OCI-LY7 (cell line): ENCODE measurements around the gene EFNA5. TPM values are rescaled to one million over a fixed set of nuclear protein-coding genes. Genes with fewer than 3 reads are reported as not detected.

Source experiments
- BruUV-seq: library from RNA; stranded (reverse); fragments of 400-500 nt; replicated peaks from 2 replicates; lab custom pipeline; 2021; lab: Mats Ljungman, UMichigan
- CTCF ChIA-PET: fragments of 300-600 bp; sonication (Branson Sonifier 250); formaldehyde crosslinking; loops from one replicate; lab custom pipeline; 2022; ENCODE audit warnings: antibody characterized with exemption; ENCODE audit not compliant: unreplicated experiment; lab: Charles Lee
- POLR2A ChIA-PET: fragments of 300-600 bp; sonication (Branson Sonifier 250); formaldehyde crosslinking; loops from one replicate; lab custom pipeline; 2022; ENCODE audit warnings: antibody characterized with exemption; lab: Charles Lee
- DNase-seq: peaks from one replicate; pipeline ENCODE4 v3.0.0-alpha.2; 2015; ENCODE audit warnings: low spot score
- H2AFZ ChIP-seq: fragments of 200-600 bp; sonication (generic), shearing (Covaris generic); 2 replicates; pipeline ENCODE4 v1.6.1; 2014; ENCODE audit warnings: mild to moderate bottlenecking, antibody characterized with exemption, low read length, moderate library complexity
- H3K27ac ChIP-seq: fragments of 200-600 bp; sonication (generic); 2 replicates; pipeline ENCODE4 v1.5.1; 2014; ENCODE audit warnings: mixed run types, low read depth, mild to moderate bottlenecking, moderate library complexity, low read length, inconsistent platforms; ENCODE audit not compliant: poor library complexity, severe bottlenecking
- H3K36me3 ChIP-seq: fragments of 200-600 bp; sonication (generic); 2 replicates; pipeline ENCODE4 v1.6.1; 2014; ENCODE audit warnings: mild to moderate bottlenecking, antibody characterized with exemption, low read length, moderate library complexity, mixed read lengths; ENCODE audit not compliant: insufficient read depth
- H3K4me1 ChIP-seq: fragments of 200-600 bp; sonication (generic); 2 replicates; pipeline ENCODE4 v1.5.1; 2014; ENCODE audit warnings: mild to moderate bottlenecking, low read length; ENCODE audit not compliant: insufficient read depth, poor library complexity, severe bottlenecking
- H3K4me2 ChIP-seq: fragments of 200-600 bp; sonication (generic); 2 replicates; pipeline ENCODE4 v1.6.1; 2014; ENCODE audit warnings: mild to moderate bottlenecking, low read length
- H3K4me3 ChIP-seq: fragments of 200-600 bp; sonication (generic); 2 replicates; pipeline ENCODE4 v1.5.1; 2014; ENCODE audit warnings: mild to moderate bottlenecking, low read depth, low read length; ENCODE audit not compliant: poor library complexity, severe bottlenecking
- H3K79me2 ChIP-seq: fragments of 200-600 bp; sonication (generic); 2 replicates; pipeline ENCODE4 v1.6.1; 2016; ENCODE audit warnings: low read depth, mild to moderate bottlenecking, low read length, moderate library complexity, mixed read lengths; ENCODE audit not compliant: insufficient read depth
- H3K9me2 ChIP-seq: fragments of 200-600 bp; sonication (generic); 2 replicates; pipeline ENCODE4 v1.6.1; 2016; ENCODE audit warnings: mild to moderate bottlenecking, low read length, mixed read lengths; ENCODE audit not compliant: insufficient read depth
- H3K9me3 ChIP-seq: fragments of 200-600 bp; sonication (generic); 2 replicates; pipeline ENCODE4 v1.6.1; 2014; ENCODE audit warnings: mild to moderate bottlenecking, mixed run types, low read length, mixed read lengths
- H4K20me1 ChIP-seq: fragments of 200-600 bp; sonication (generic); 2 replicates; pipeline ENCODE4 v1.6.1; 2014; ENCODE audit warnings: mild to moderate bottlenecking, antibody characterized with exemption, low read length, moderate library complexity, mixed read lengths; ENCODE audit not compliant: insufficient read depth
- CTCF ChIP-seq: fragments of 200-600 bp; sonication (generic); conservative IDR thresholded peaks from 2 replicates; pipeline ENCODE4 v1.5.1; 2014; ENCODE audit warnings: mild to moderate bottlenecking, antibody characterized with exemption, low read length, moderate library complexity, mixed read lengths
- EZH2phosphoT487 ChIP-seq: fragments of 200-600 bp; sonication (generic); IDR thresholded peaks from 2 replicates; pipeline ENCODE4 v1.6.1; 2018; ENCODE audit warnings: low read depth, borderline replicate concordance, mild to moderate bottlenecking, mixed run types, antibody characterized with exemption, low read length, moderate library complexity, mixed read lengths
- intact Hi-C: fragments of 100-400 bp; cut with micrococcal nuclease; formaldehyde crosslinking; loops from one replicate; pipeline ENCODE4 v1.10.0; 2022; ENCODE audit not compliant: unreplicated experiment
- total RNA-seq, 2 experiments: library from RNA; depleted of rRNA in 1 of 2; stranded (reverse); fragments of >200 nt in 1 of 2; shearing (Covaris generic) in 1 of 2; gene quantifications; 2 replicates each; pipeline ENCODE4 v1.2.3, GENCODE V29; 2014 to 2022

The EFNA5 gene
- total RNA-seq, 2 experiments from 2014 or later = 2.1 to 3.1 TPM

- intact Hi-C loops = no loop called here
- no peak for TF ChIP-seq CTCF
- H3K9me3 ChIP-seq = peaks cover 7% of the 10 kb centered on the region; the same call in 1 of the 2 replicates
- peaks cover 11% of the 10 kb centered on the region; the same call in 1 of the 2 replicates for H3K36me3 ChIP-seq
- no peaks in the 10 kb centered on the region for H3K79me2 ChIP-seq
- no peak overlapping the region for H3K27ac ChIP-seq
- no TSS peak for BruUV-seq
- H3K9me2 ChIP-seq = no peaks in the 10 kb centered on the region
- CTCF ChIA-PET = no interaction called here
- POLR2A ChIA-PET = interaction anchor here (0.6 to 1.8 kb wide), 8 partner anchors 8 to 267 kb away, joined by 3 to 6 read pairs (median 4); no protein-coding TSS in a partner anchor
- H3K4me3 ChIP-seq = no peak overlapping the region
- H4K20me1 ChIP-seq = no peaks in the 10 kb centered on the region
- DNase-seq = no peak
- no peak overlapping the region for H3K4me2 ChIP-seq
- peak overlapping the region; percentile 52; the same call in 1 of the 2 replicates for H2AFZ ChIP-seq
- peaks cover 46% of the 10 kb centered on the region for H3K4me1 ChIP-seq
Observed at GRCh38 chr5:107396351-107396690, 274.4 kb downstream of the EFNA5 start.

GRCh38 chr5:107395632-107396350 is 274.9 kb downstream of the EFNA5 start:
- Histone ChIP-seq H3K36me3 (peaks cover 12% of the 10 kb centered on the region; the same call in 1 of the 2 replicates), H3K4me3 (no peak overlapping the region), H3K4me2 (no peak overlapping the region), H2AFZ (peak overlapping the region; percentile 52; the same call in 1 of the 2 replicates), H3K9me2 (no peaks in the 10 kb centered on the region), H3K27ac (no peak overlapping the region), H4K20me1 (no peaks in the 10 kb centered on the region), H3K79me2 (no peaks in the 10 kb centered on the region), H3K4me1 (peaks cover 52% of the 10 kb centered on the region), H3K9me3 (peaks cover 9% of the 10 kb centered on the region; the same call in 1 of the 2 replicates)
- BruUV-seq = no TSS peak
- intact Hi-C loops = no loop called here
- TF ChIP-seq EZH2phosphoT487 = no peak
- TF ChIP-seq CTCF = no peak
- CTCF ChIA-PET = no interaction called here
- POLR2A ChIA-PET = interaction anchor here (0.6 to 1.8 kb wide), 9 partner anchors 9 to 268 kb away, joined by 3 to 6 read pairs (median 4); no protein-coding TSS in a partner anchor
- no peak for DNase-seq

- Histone ChIP-seq H3K4me3 (no peak overlapping the region), H3K4me2 (no peak overlapping the region), H3K27ac (no peak overlapping the region), H2AFZ (no peak overlapping the region), H3K36me3 (peaks cover 12% of the 10 kb centered on the region; the same call in 1 of the 2 replicates), H3K9me3 (peaks cover 9% of the 10 kb centered on the region; the same call in 1 of the 2 replicates), H4K20me1 (no peaks in the 10 kb centered on the region), H3K9me2 (no peaks in the 10 kb centered on the region), H3K4me1 (peaks cover 61% of the 10 kb centered on the region), H3K79me2 (no peaks in the 10 kb centered on the region)
- ChIA-PET CTCF (no interaction called here), POLR2A (interaction anchor here (0.8 to 4.3 kb wide), 4 partner anchors 10 to 112 kb away, joined by 3 to 24 read pairs (median 6); no protein-coding TSS in a partner anchor)
- intact Hi-C loops = no loop called here
- no peak for DNase-seq
- TF ChIP-seq CTCF (no peak), EZH2phosphoT487 (no peak)
- BruUV-seq = no TSS peak
Observed at GRCh38 chr5:107393851-107394250, 276.9 kb downstream of the EFNA5 start.
